Bronchial epithelial cell (primary cell): ENCODE results near the gene ARPC1B. TPM values are rescaled to one million over a fixed set of nuclear protein-coding genes. Genes with fewer than 3 reads are reported as not detected.
A peak's percentile ranks its signal among the peaks of the same experiment; 100 is the strongest.
"Not testable (repeated sequence)": the region's sequence is repeated elsewhere in the genome, so short reads cannot be mapped to it uniquely, and the experiment has no call there.

ENCODE experiments used
- DNase-seq: peaks from one replicate; pipeline ENCODE4 v3.0.0-alpha.2; 2010; ENCODE audit warnings: low read depth
- FAIRE-seq: peaks from 2 replicates; lab custom pipeline; 2011; peaks lifted over from hg19 to GRCh38; lab: Jason Lieb, UNC
- H3K27me3 ChIP-seq: 2 replicates; pipeline ENCODE4 v1.5.1; 2011; ENCODE audit warnings: low read length; ENCODE audit not compliant: control insufficient read depth, insufficient read depth
- H3K36me3 ChIP-seq: 2 replicates; pipeline ENCODE4 v1.5.1; 2011; ENCODE audit warnings: low read length; ENCODE audit not compliant: control insufficient read depth, insufficient read depth
- H3K4me3 ChIP-seq: 2 replicates; pipeline ENCODE4 v1.5.1; 2011; ENCODE audit warnings: mild to moderate bottlenecking, low read depth, low read length, control low read depth
- total RNA-seq: library from RNA; depleted of rRNA; stranded (reverse); fragments of >200 nt; gene quantifications from 2 replicates; pipeline ENCODE4 v1.2.1, GENCODE V29; 2014
- TF ChIP-seq, protein P1 (sequence below): IDR thresholded peaks from 2 replicates; pipeline ENCODE4 v1.5.1; 2011; ENCODE audit warnings: mild to moderate bottlenecking, moderate library complexity, low read length, control low read depth, inconsistent platforms; ENCODE audit not compliant: insufficient read depth, severe bottlenecking

ARPC1B gene
- total RNA-seq, 1 donor from 2014 or later: 569 TPM

DNA sequence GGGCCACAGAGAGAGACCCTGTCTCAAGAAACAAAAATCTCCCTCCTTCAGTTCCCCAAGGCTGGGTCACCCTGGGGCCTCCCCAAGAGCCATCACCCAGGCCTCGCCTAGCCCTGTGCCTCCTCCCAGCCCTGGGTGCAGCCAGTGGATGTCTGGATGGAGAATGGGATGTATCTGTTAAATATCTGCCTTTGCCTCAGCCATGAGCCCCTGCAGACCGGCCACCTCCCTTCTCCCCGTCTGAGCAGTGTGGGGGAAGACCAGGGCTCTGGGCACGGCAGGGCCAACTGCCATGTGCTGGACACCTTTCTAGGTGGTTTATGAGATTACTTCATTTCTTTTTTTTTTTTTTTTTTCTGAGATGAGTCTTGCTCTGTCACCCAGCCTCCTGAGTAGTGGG is 10.0 kb downstream of the ARPC1B start:
- TF ChIP-seq, protein P1, sequence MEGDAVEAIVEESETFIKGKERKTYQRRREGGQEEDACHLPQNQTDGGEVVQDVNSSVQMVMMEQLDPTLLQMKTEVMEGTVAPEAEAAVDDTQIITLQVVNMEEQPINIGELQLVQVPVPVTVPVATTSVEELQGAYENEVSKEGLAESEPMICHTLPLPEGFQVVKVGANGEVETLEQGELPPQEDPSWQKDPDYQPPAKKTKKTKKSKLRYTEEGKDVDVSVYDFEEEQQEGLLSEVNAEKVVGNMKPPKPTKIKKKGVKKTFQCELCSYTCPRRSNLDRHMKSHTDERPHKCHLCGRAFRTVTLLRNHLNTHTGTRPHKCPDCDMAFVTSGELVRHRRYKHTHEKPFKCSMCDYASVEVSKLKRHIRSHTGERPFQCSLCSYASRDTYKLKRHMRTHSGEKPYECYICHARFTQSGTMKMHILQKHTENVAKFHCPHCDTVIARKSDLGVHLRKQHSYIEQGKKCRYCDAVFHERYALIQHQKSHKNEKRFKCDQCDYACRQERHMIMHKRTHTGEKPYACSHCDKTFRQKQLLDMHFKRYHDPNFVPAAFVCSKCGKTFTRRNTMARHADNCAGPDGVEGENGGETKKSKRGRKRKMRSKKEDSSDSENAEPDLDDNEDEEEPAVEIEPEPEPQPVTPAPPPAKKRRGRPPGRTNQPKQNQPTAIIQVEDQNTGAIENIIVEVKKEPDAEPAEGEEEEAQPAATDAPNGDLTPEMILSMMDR: no peak
- Histone ChIP-seq H3K27me3 (no peaks in the 10 kb centered on the region), H3K4me3 (no peak overlapping the region), H3K36me3 (peaks cover 45% of the 10 kb centered on the region)
- no peak for FAIRE-seq
- no peak for DNase-seq

- Histone ChIP-seq H3K36me3 (peaks cover 44% of the 10 kb centered on the region), H3K4me3 (no peak overlapping the region), H3K27me3 (no peaks in the 10 kb centered on the region)
- no peak for DNase-seq
- TF ChIP-seq, protein P1: no peak
- no peak for FAIRE-seq
Observed at GRCh38 chr7:99385564-99385963, 11.0 kb downstream of the ARPC1B start.

- peaks cover 42% of the 10 kb centered on the region for H3K36me3 ChIP-seq
- H3K27me3 ChIP-seq: no peaks in the 10 kb centered on the region
- TF ChIP-seq, protein P1: peak; percentile 24
- no peak for FAIRE-seq
- no peak for DNase-seq
- no peak overlapping the region for H3K4me3 ChIP-seq
Observed at GRCh38 chr7:99386584-99387238, 12.2 kb downstream of the ARPC1B start.

- H3K36me3 ChIP-seq: peaks cover 43% of the 10 kb centered on the region
- FAIRE-seq: not testable (repeated sequence)
Observed at GRCh38 chr7:99387239-99387635, 12.7 kb downstream of the ARPC1B start.

GRCh38 chr7:99387912-99388311 is 13.4 kb downstream of the ARPC1B start:
- H3K4me3 ChIP-seq: no peak overlapping the region
- H3K36me3 ChIP-seq: peaks cover 44% of the 10 kb centered on the region
- DNase-seq (no peak), FAIRE-seq (no peak)
- H3K27me3 ChIP-seq: no peaks in the 10 kb centered on the region
- TF ChIP-seq, protein P1: no peak

More at GRCh38 chr7:99387239-99387635, 12.7 kb downstream of the ARPC1B start:
- H3K4me3 ChIP-seq, H3K27me3 ChIP-seq, DNase-seq: not testable (repeated sequence)

GRCh38 chr7:99389772-99390171 is 15.2 kb downstream of the ARPC1B start:
- peaks cover 49% of the 10 kb centered on the region for H3K36me3 ChIP-seq
- no peak overlapping the region for H3K4me3 ChIP-seq
- no peak for DNase-seq
- TF ChIP-seq, protein P1: no peak
- FAIRE-seq: no peak
- no peaks in the 10 kb centered on the region for H3K27me3 ChIP-seq
